Endothelial cell of umbilical vein (primary cell): Measurements from ENCODE around the gene HSPBAP1. TPM values are rescaled to one million over a fixed set of nuclear protein-coding genes. Genes with fewer than 3 reads are reported as not detected.
A peak's percentile ranks its signal among the peaks of the same experiment; 100 is the strongest.

ENCODE experiments used
- Bru-seq: library from RNA; stranded (reverse); fragments of 400-500 nt; gene quantifications from one replicate; lab custom pipeline; 2021; lab: Mats Ljungman, UMichigan
- BruChase-seq, 2 experiments: library from RNA; stranded (reverse); fragments of 400-500 nt; gene quantifications; one replicate each; lab custom pipeline; 2021; lab: Mats Ljungman, UMichigan
- BruUV-seq: library from RNA; stranded (reverse); fragments of 400-500 nt; replicated peaks from 2 replicates; lab custom pipeline; 2021; lab: Mats Ljungman, UMichigan
- CTCF ChIA-PET: fragments of 300-600, 350-600 bp; sonication (Branson Sonifier 250); formaldehyde crosslinking; loops from one replicate; lab custom pipeline; 2021; ENCODE audit warnings: antibody characterized with exemption, inconsistent platforms; lab: Charles Lee
- POLR2A ChIA-PET: fragments of 300-600, 350-600 bp; sonication (Branson Sonifier 250); formaldehyde crosslinking; loops from one replicate; lab custom pipeline; 2021; ENCODE audit warnings: antibody characterized with exemption, inconsistent platforms; lab: Charles Lee
- DNase-seq: peaks from one replicate; pipeline ENCODE4 v3.0.0-alpha.2; 2011; ENCODE audit warnings: low read depth, low spot score
- FAIRE-seq: peaks from 2 replicates; lab custom pipeline; 2011; peaks lifted over from hg19 to GRCh38; lab: Jason Lieb, UNC
- H2AFZ ChIP-seq: 2 replicates; pipeline ENCODE4 v1.6.0; 2012; ENCODE audit warnings: low read depth, low read length, control low read depth, inconsistent platforms
- H3K27ac ChIP-seq: 2 replicates; pipeline ENCODE4 v1.5.1; 2011; ENCODE audit warnings: low read depth, mild to moderate bottlenecking, control low read depth, low read length, moderate library complexity; ENCODE audit not compliant: insufficient read depth
- H3K27me3 ChIP-seq, 2 experiments: 2 replicates each; pipeline versions ENCODE4 v1.6.0 to v1.6.1; 2011; ENCODE audit warnings: low read length in 2 of 2, mixed read lengths in 1 of 2; ENCODE audit not compliant: control insufficient read depth in 2 of 2, insufficient read depth in 2 of 2
- H3K36me3 ChIP-seq, 2 experiments: 2 replicates in 1 of 2; 3 replicates in 1 of 2; pipeline ENCODE4 v1.5.1; 2011; ENCODE audit warnings: low read length in 2 of 2, mild to moderate bottlenecking in 1 of 2, moderate library complexity in 1 of 2; ENCODE audit not compliant: control insufficient read depth in 2 of 2, insufficient read depth in 2 of 2; ENCODE audit errors: extremely low read depth in 1 of 2
- H3K4me1 ChIP-seq: 3 replicates; pipeline ENCODE4 v1.5.1; 2011; ENCODE audit warnings: mild to moderate bottlenecking, low read length; ENCODE audit not compliant: control insufficient read depth, insufficient read depth; ENCODE audit errors: extremely low read depth
- H3K4me2 ChIP-seq: 2 replicates; pipeline ENCODE4 v1.6.1; 2011; ENCODE audit warnings: low read length, control low read depth, mixed read lengths; ENCODE audit not compliant: insufficient read depth
- H3K4me3 ChIP-seq, 3 experiments: fragments of 200-600 bp in 1 of 3; sonication (generic), shearing (Covaris generic) in 1 of 3; replicated peaks in 1 of 3; 2 replicates each; pipeline ENCODE4 v1.5.1; 2011 to 2016; ENCODE audit warnings: control low read depth in 3 of 3, low read length in 3 of 3, mild to moderate bottlenecking in 2 of 3, inconsistent platforms in 1 of 3, low read depth in 1 of 3, moderate library complexity in 1 of 3; ENCODE audit not compliant: insufficient read depth in 1 of 3
- H3K79me2 ChIP-seq: 2 replicates; pipeline ENCODE4 v1.6.0; 2012; ENCODE audit warnings: low read length, inconsistent platforms; ENCODE audit not compliant: control insufficient read depth, insufficient read depth
- H3K9ac ChIP-seq: replicated peaks from 2 replicates; pipeline ENCODE3; 2011; ENCODE audit warnings: low read length, control low read depth; ENCODE audit not compliant: insufficient read depth; ENCODE audit errors: extremely low read depth
- H3K9me1 ChIP-seq: replicated peaks from 3 replicates; pipeline ENCODE4 v1.6.0; 2011; ENCODE audit warnings: mild to moderate bottlenecking, low read length; ENCODE audit not compliant: control insufficient read depth, insufficient read depth; ENCODE audit errors: extremely low read depth
- H3K9me3 ChIP-seq: replicated peaks from 2 replicates; pipeline ENCODE4 v1.5.1; 2012; ENCODE audit warnings: low read length, inconsistent platforms; ENCODE audit not compliant: control insufficient read depth, insufficient read depth
- H4K20me1 ChIP-seq: replicated peaks from 2 replicates; pipeline ENCODE3; 2011; ENCODE audit warnings: mild to moderate bottlenecking, low read length; ENCODE audit not compliant: control insufficient read depth, insufficient read depth; ENCODE audit errors: extremely low read depth
- CTCF ChIP-seq, 2 donors: IDR thresholded peaks; 1 replicate in 1 of 2; 2 replicates in 1 of 2; pipeline ENCODE4 v1.5.1; 2011; ENCODE audit warnings: low read length in 2 of 2, mild to moderate bottlenecking in 2 of 2, moderate library complexity in 2 of 2, control low read depth in 1 of 2, inconsistent platforms in 1 of 2, low read depth in 1 of 2; ENCODE audit not compliant: insufficient read depth in 1 of 2; ENCODE audit errors: extremely low read depth in 1 of 2
- EZH2 ChIP-seq: IDR thresholded peaks from 2 replicates; pipeline ENCODE4 v1.6.1; 2012; ENCODE audit warnings: borderline replicate concordance, low read depth, mild to moderate bottlenecking, moderate library complexity, low read length, inconsistent platforms; ENCODE audit not compliant: severe bottlenecking
- FOS ChIP-seq: IDR thresholded peaks from 2 replicates; pipeline ENCODE4 v1.6.1; 2011; ENCODE audit warnings: mild to moderate bottlenecking, low read length, moderate library complexity, borderline replicate concordance; ENCODE audit not compliant: insufficient read depth
- GATA2 ChIP-seq: IDR thresholded peaks from 2 replicates; pipeline ENCODE4 v1.7.0; 2011; ENCODE audit warnings: low read depth, mild to moderate bottlenecking, moderate library complexity, mixed read lengths, low read length; ENCODE audit not compliant: insufficient read length, insufficient read depth
- JUN ChIP-seq: IDR thresholded peaks from 2 replicates; pipeline ENCODE4 v1.6.1; 2011; ENCODE audit warnings: borderline replicate concordance, low read depth; ENCODE audit not compliant: insufficient read length, insufficient read depth
- MAX ChIP-seq: IDR thresholded peaks from 2 replicates; pipeline ENCODE4 v1.6.1; 2011; ENCODE audit not compliant: insufficient read depth, insufficient read length
- MYC ChIP-seq: IDR thresholded peaks from one replicate; pipeline ENCODE4 v1.6.1; 2011; ENCODE audit warnings: mild to moderate bottlenecking, low read depth, low read length
- POLR2A ChIP-seq: IDR thresholded peaks from 2 replicates; pipeline ENCODE4 v1.6.1; 2012; ENCODE audit warnings: low read depth, mild to moderate bottlenecking, control low read depth, low read length
- POLR2AphosphoS5 ChIP-seq: IDR thresholded peaks from 2 replicates; pipeline ENCODE4 v1.6.1; 2012; ENCODE audit warnings: low read depth, mild to moderate bottlenecking, control low read depth, low read length, moderate library complexity; ENCODE audit not compliant: insufficient read depth
- dilution Hi-C: fragments of 300-500 bp; cut with MboI; formaldehyde crosslinking; loops from one replicate; pipeline ENCODE4 v1.15.0; 2019; ENCODE audit warnings: low sequenced_read_pairs; ENCODE audit not compliant: extremely low pct_ligation_motif_present
- intact Hi-C: fragments of 100-400 bp; cut with micrococcal nuclease; formaldehyde crosslinking; loops from one replicate; pipeline ENCODE4 v1.10.0; 2022
- long read RNA-seq: library from polyadenylated mRNA; stranded (forward); transcript quantifications from one replicate; pipeline ENCODE4 v2.0.0, GENCODE V29; 2021
- polyA minus RNA-seq, 3 experiments: library from RNA; depleted of rRNA, polyadenylated mRNA; stranded (reverse); fragments of >200 nt; gene quantifications; 1 replicate in 1 of 3; 2 replicates in 2 of 3; pipeline ENCODE4 v1.2.3, GENCODE V29; 2011
- polyA plus RNA-seq, 4 experiments: library from polyadenylated mRNA; depleted of rRNA in 3 of 4; stranded (reverse) in 3 of 4; unstranded in 1 of 4; fragments of >200 nt; gene quantifications; 2 replicates each; pipeline versions ENCODE4 v1.2.1 to v1.2.3, GENCODE V29; 2011 to 2012; ENCODE audit warnings: missing spikeins in 1 of 4
- total RNA-seq: library from RNA; stranded (reverse); gene quantifications from 2 replicates; pipeline ENCODE4 v1.2.3, GENCODE V29; 2021

The HSPBAP1 gene
- total RNA-seq = 9.2 and 10.6 TPM in 2 replicates
- 4.1 and 5.3 TPM in 2 replicates for polyA plus RNA-seq
- 4.2 and 4.3 TPM in 2 replicates for polyA plus RNA-seq (2011; cell fraction: cytosol; rRNA removed)
- 25.5 and 31.9 TPM in 2 replicates for polyA plus RNA-seq (2011; cell fraction: nucleus; rRNA removed)
- 3.8 and 4.0 TPM in 2 replicates for polyA plus RNA-seq (2012)
- 7.5 and 9.9 TPM in 2 replicates for polyA minus RNA-seq
- 4.6 TPM for polyA minus RNA-seq (2011; cell fraction: cytosol; rRNA and poly(A)+ RNA removed)
- 12.2 and 19.8 TPM in 2 replicates for polyA minus RNA-seq (2011; cell fraction: nucleus; rRNA and poly(A)+ RNA removed)
- Bru-seq, nascent RNA = percentile 60 among the genes with signal in this experiment
- BruChase-seq, experiment 1, labeled RNA remaining after a 6-hour chase = percentile 51 among the genes with signal in this experiment
- percentile 57 among the genes with signal in this experiment for BruChase-seq, experiment 2, labeled RNA remaining after a 2-hour chase
- long read RNA-seq, transcript HSPBAP1-201 (8 exons, 1,953 nt) = major isoform, 10 of 18 reads
- long read RNA-seq, partial matches to known transcripts = 2 of 18 reads
- long read RNA-seq, other reads (novel, unspliced or antisense) = 5 of 18 reads

DNA sequence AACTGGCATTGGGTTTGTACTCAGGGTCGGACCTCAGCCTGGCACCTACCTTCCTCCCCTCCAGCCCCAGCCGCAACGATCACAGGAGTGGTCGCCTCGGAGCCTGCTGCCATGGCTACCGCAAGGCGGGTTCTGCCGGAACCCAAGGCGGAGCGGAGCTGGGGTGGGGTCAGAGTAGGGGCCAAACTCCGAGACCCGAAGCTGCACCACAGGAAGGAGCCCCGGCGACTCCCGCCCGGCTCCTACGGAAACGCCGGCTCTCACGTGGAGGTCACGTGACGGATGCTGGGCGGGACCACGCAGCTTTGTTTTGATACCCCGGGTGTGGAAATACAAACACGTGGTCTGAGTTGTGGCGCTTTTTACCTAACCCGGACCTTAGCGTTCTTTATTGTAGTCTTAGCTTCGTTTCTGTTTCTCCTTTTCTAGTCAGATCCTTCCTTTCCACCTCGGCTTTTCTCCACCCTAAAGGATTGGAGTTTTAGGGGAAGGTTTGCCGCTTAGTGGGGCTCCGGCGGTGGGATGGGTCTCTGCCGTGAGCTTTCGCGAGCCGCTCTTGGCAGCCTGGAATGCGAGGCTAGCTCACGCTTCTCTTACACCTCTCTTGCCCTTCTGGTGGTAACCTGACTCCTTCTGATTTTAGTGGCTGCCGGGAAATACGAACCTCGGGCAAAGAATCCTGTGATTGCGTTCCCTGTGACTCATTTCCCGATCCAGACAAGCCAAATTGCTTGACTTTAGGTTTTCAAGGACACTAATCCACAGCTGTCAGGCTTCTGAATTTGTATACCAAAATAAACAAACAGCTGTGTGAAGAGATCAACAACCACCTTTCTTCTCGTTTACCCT is at the start of gene HSPBAP1:
HSPBAP1 (minus strand) TSS at position 264 of the 849 bp plus-strand sequence; CDS start at position 113, 151 bp downstream.
- CTCF ChIA-PET = interaction anchor here (0.6 to 1.4 kb wide), 6 partner anchors 9 to 699 kb away, joined by 3 to 7 read pairs (median 3); partner anchors contain the start of genes DTX3L and PARP9
- dilution Hi-C loops = no loop called here
- intact Hi-C loops = loop anchor here (1.0 to 10.0 kb wide), 5 partner anchors 113 to 411 kb away; partner anchors contain the start of genes FAM162A, KPNA1, MIX23 and PARP14

More for the DNA sequence above, at the start of gene HSPBAP1:
- peak within 1 kb of the TSS; percentile 92 for H3K27ac ChIP-seq
- no peaks in the 10 kb centered on the region for H3K36me3 ChIP-seq
- H3K9me1 ChIP-seq = no peaks in the 10 kb centered on the region
- no peaks in the 10 kb centered on the region for H3K27me3 ChIP-seq
- DNase-seq (peak; percentile 96), FAIRE-seq (peak; percentile 95)
- H3K9me3 ChIP-seq = no peaks in the 10 kb centered on the region
- POLR2A ChIA-PET = interaction anchor here (1.0 kb wide), 1 partner anchor 279 kb away, joined by 3 read pairs; no protein-coding TSS in a partner anchor
- H3K4me1 ChIP-seq = peaks cover 21% of the 10 kb centered on the region
- H3K4me3 ChIP-seq = peak within 1 kb of the TSS; percentile 31 to 80 (median 65)
- BruUV-seq = TSS peak; percentile 42
- peak; percentile 68 for TF ChIP-seq POLR2A
- peak; percentile 80 for TF ChIP-seq JUN
- no peak for TF ChIP-seq MYC
- TF ChIP-seq MAX = peak; percentile 98
- TF ChIP-seq CTCF (IDR thresholded peaks at IDR 0.05; ENCODE audit: extremely low read depth in 1 of 2, insufficient read depth in 1 of 2, low read depth in 1 of 2, low read length in 2 of 2) = no peak
- TF ChIP-seq EZH2 = no peak
- peak; percentile 78 for TF ChIP-seq FOS
- peak; percentile 67 for TF ChIP-seq POLR2AphosphoS5
- TF ChIP-seq GATA2 = no peak
- peak within 1 kb of the TSS; percentile 87 for H3K4me2 ChIP-seq
- no peaks in the 10 kb centered on the region for H3K79me2 ChIP-seq
- H4K20me1 ChIP-seq = no peaks in the 10 kb centered on the region
- H2AFZ ChIP-seq = peak within 1 kb of the TSS; percentile 89
- H3K9ac ChIP-seq = peak within 1 kb of the TSS; percentile 84
